IMR-90 (cell line): ENCODE results near the gene MLLT1. TPM values are rescaled to one million over a fixed set of nuclear protein-coding genes. Genes with fewer than 3 reads are reported as not detected.

Experiments
- ATAC-seq: fragments of 200-7000 bp; cut with Tn5 transposase; 2 replicates; pipeline ENCODE4 v1.9.1; 2020; ENCODE audit warnings: low read depth, mild to moderate bottlenecking, moderate library complexity
- BruUV-seq: library from RNA; stranded (reverse); fragments of 400-500 nt; replicated peaks from 2 replicates; lab custom pipeline; 2021; lab: Mats Ljungman, UMichigan
- CTCF ChIA-PET: fragments of 300-600 bp; formaldehyde crosslinking; extraction: SDS; loops from one replicate; lab custom pipeline; 2021; ENCODE audit warnings: antibody characterized with exemption; lab: Yijun Ruan, JAX
- POLR2A ChIA-PET: fragments of 300-600 bp; sonication (Branson Sonifier 250); formaldehyde crosslinking; loops from one replicate; lab custom pipeline; 2022; ENCODE audit warnings: antibody characterized with exemption; ENCODE audit not compliant: unreplicated experiment; lab: Charles Lee
- DNase-seq: peaks from one replicate; pipeline ENCODE4 v3.0.0; 2013
- H2AFZ ChIP-seq: replicated peaks from 2 replicates; pipeline ENCODE3; 2013; ENCODE audit warnings: low read length, mild to moderate bottlenecking; ENCODE audit not compliant: poor library complexity
- H2AK5ac ChIP-seq: 2 replicates; pipeline ENCODE4 v1.6.1; 2013; ENCODE audit warnings: low read depth, low read length, inconsistent platforms
- H2AK9ac ChIP-seq: replicated peaks from 2 replicates; pipeline ENCODE3; 2013; ENCODE audit warnings: mild to moderate bottlenecking, low read depth, low read length, moderate library complexity; ENCODE audit not compliant: poor library complexity
- H2BK120ac ChIP-seq: 2 replicates; pipeline ENCODE4 v1.6.1; 2013; ENCODE audit warnings: low read depth, low read length, inconsistent platforms
- H2BK15ac ChIP-seq: 3 replicates; pipeline ENCODE4 v1.6.1; 2013; ENCODE audit warnings: low read depth, low read length, inconsistent platforms
- H2BK20ac ChIP-seq: 2 replicates; pipeline ENCODE4 v1.6.1; 2013; ENCODE audit warnings: low read depth, mild to moderate bottlenecking, inconsistent platforms, low read length, moderate library complexity
- H2BK5ac ChIP-seq: 2 replicates; pipeline ENCODE4 v1.6.1; 2013; ENCODE audit warnings: mild to moderate bottlenecking, low read depth, low read length, inconsistent platforms; ENCODE audit not compliant: poor library complexity, severe bottlenecking
- H3K14ac ChIP-seq: replicated peaks from 2 replicates; pipeline ENCODE4 v1.6.1; 2013; ENCODE audit warnings: low read depth, low read length, inconsistent platforms
- H3K18ac ChIP-seq: 2 replicates; pipeline ENCODE4 v1.6.1; 2013; ENCODE audit warnings: low read depth, low read length, control low read depth
- H3K23ac ChIP-seq: 2 replicates; pipeline ENCODE4 v1.6.1; 2013; ENCODE audit warnings: low read depth, low read length, inconsistent platforms
- H3K27ac ChIP-seq: 2 replicates; pipeline ENCODE4 v1.5.1; 2013; ENCODE audit warnings: mild to moderate bottlenecking, control low read depth, low read length; ENCODE audit not compliant: insufficient read depth
- H3K27me3 ChIP-seq: 2 replicates; pipeline ENCODE4 v1.6.1; 2013; ENCODE audit warnings: low read length; ENCODE audit not compliant: control insufficient read depth, insufficient read depth
- H3K36me3 ChIP-seq: 2 replicates; pipeline ENCODE4 v1.6.1; 2013; ENCODE audit warnings: low read length, mixed read lengths; ENCODE audit not compliant: control insufficient read depth, insufficient read depth
- H3K4ac ChIP-seq: 2 replicates; pipeline ENCODE4 v1.6.1; 2013; ENCODE audit warnings: low read depth, low read length, inconsistent platforms
- H3K4me1 ChIP-seq: 2 replicates; pipeline ENCODE4 v1.6.1; 2013; ENCODE audit warnings: low read length, mixed read lengths; ENCODE audit not compliant: control insufficient read depth, insufficient read depth
- H3K4me2 ChIP-seq: 2 replicates; pipeline ENCODE4 v1.6.1; 2013; ENCODE audit warnings: low read depth, mild to moderate bottlenecking, control low read depth, low read length, moderate library complexity
- H3K4me3 ChIP-seq: 2 replicates; pipeline ENCODE4 v1.5.1; 2013; ENCODE audit warnings: low read depth, mild to moderate bottlenecking, control low read depth, low read length, moderate library complexity; ENCODE audit not compliant: insufficient read depth
- H3K56ac ChIP-seq: 2 replicates; pipeline ENCODE4 v1.6.1; 2013; ENCODE audit warnings: low read length, inconsistent platforms; ENCODE audit not compliant: insufficient read depth; ENCODE audit errors: extremely low read depth
- H3K79me1 ChIP-seq, 2 experiments: 2 replicates each; pipeline ENCODE4 v1.6.1; 2013; ENCODE audit warnings: low read length in 2 of 2, inconsistent platforms in 1 of 2, low read depth in 1 of 2
- H3K9ac ChIP-seq: 2 replicates; pipeline ENCODE4 v1.6.1; 2013; ENCODE audit warnings: low read depth, low read length, control low read depth
- H3K9me1 ChIP-seq: 2 replicates; pipeline ENCODE4 v1.6.1; 2013; ENCODE audit warnings: low read length, inconsistent platforms; ENCODE audit not compliant: insufficient read depth
- H3K9me3 ChIP-seq: 2 replicates; pipeline ENCODE4 v1.6.1; 2013; ENCODE audit warnings: low read length; ENCODE audit not compliant: control insufficient read depth, insufficient read depth
- H4K20me1 ChIP-seq: 2 replicates; pipeline ENCODE4 v1.6.1; 2013; ENCODE audit warnings: low read length, inconsistent platforms; ENCODE audit not compliant: insufficient read depth
- H4K5ac ChIP-seq: 2 replicates; pipeline ENCODE4 v1.6.1; 2013; ENCODE audit warnings: mild to moderate bottlenecking, low read depth, low read length, control low read depth
- H4K8ac ChIP-seq, 2 experiments: 2 replicates each; pipeline ENCODE4 v1.6.1; 2013; ENCODE audit warnings: low read depth in 2 of 2, low read length in 2 of 2, control low read depth in 1 of 2, inconsistent platforms in 1 of 2
- H4K91ac ChIP-seq: 2 replicates; pipeline ENCODE4 v1.6.1; 2013; ENCODE audit warnings: low read depth, low read length, inconsistent platforms; ENCODE audit not compliant: insufficient read depth
- BHLHE40 ChIP-seq: fragments of 150-350 bp; IDR thresholded peaks from 2 replicates; pipeline ENCODE4 v1.6.1; 2016; ENCODE audit warnings: mild to moderate bottlenecking, low read depth, low read length
- CEBPB ChIP-seq: IDR thresholded peaks from 2 replicates; pipeline ENCODE4 v1.6.1; 2012; ENCODE audit warnings: low read depth, low read length, improper control_type of control experiment
- CHD1 ChIP-seq: IDR thresholded peaks from 2 replicates; pipeline ENCODE4 v1.6.1; 2012; ENCODE audit warnings: low read depth, low read length, improper control_type of control experiment
- FOS ChIP-seq: fragments of 150-350 bp; IDR thresholded peaks from 2 replicates; pipeline ENCODE4 v1.6.1; 2016; ENCODE audit warnings: low read depth, low read length
- MAFK ChIP-seq: IDR thresholded peaks from 2 replicates; pipeline ENCODE4 v1.6.1; 2012; ENCODE audit warnings: low read depth, low read length, improper control_type of control experiment
- MAZ ChIP-seq: IDR thresholded peaks from 2 replicates; pipeline ENCODE4 v1.6.1; 2012; ENCODE audit warnings: low read depth, mild to moderate bottlenecking, low read length, improper control_type of control experiment, moderate library complexity, borderline replicate concordance
- MXI1 ChIP-seq: IDR thresholded peaks from 2 replicates; pipeline ENCODE4 v1.6.1; 2012; ENCODE audit warnings: low read depth, mild to moderate bottlenecking, low read length, moderate library complexity, borderline replicate concordance
- NFE2L2 ChIP-seq: fragments of 150-350 bp; IDR thresholded peaks from 2 replicates; pipeline ENCODE4 v1.6.1; 2016; ENCODE audit warnings: low read depth, mild to moderate bottlenecking, low read length
- POLR2A ChIP-seq: IDR thresholded peaks from 2 replicates; pipeline ENCODE4 v1.6.1; 2012; ENCODE audit warnings: mild to moderate bottlenecking, low read depth, low read length
- RAD21 ChIP-seq: IDR thresholded peaks from 2 replicates; pipeline ENCODE4 v1.6.1; 2012; ENCODE audit warnings: low read length, improper control_type of control experiment
- RCOR1 ChIP-seq: IDR thresholded peaks from 2 replicates; pipeline ENCODE4 v1.6.1; 2012; ENCODE audit warnings: mild to moderate bottlenecking, low read length, improper control_type of control experiment; ENCODE audit not compliant: insufficient replicate concordance
- RFX5 ChIP-seq: IDR thresholded peaks from 2 replicates; pipeline ENCODE4 v1.8.0; 2012; ENCODE audit warnings: low read depth, mild to moderate bottlenecking, low read length, moderate library complexity
- SMC3 ChIP-seq: fragments of 150-350 bp; IDR thresholded peaks from 2 replicates; pipeline ENCODE4 v1.6.1; 2016; ENCODE audit warnings: low read depth, mild to moderate bottlenecking, antibody characterized with exemption, low read length, moderate library complexity
- WGBS, 2 experiments: methylation state at CpG; one replicate each; pipeline versions ENCODE4 v1.1.5 to v1.1.7; 2013; ENCODE audit warnings: missing lambda C conversion rate in 2 of 2; ENCODE audit not compliant: insufficient read length in 1 of 2; ENCODE audit errors: extremely low coverage in 2 of 2; 5-methylcytosine and 5-hydroxymethylcytosine counted together
- dilution Hi-C: fragments of 300-500 bp; cut with HindIII; formaldehyde crosslinking; loops from one replicate; pipeline ENCODE4 v1.14.3; 2018; ENCODE audit warnings: low sequenced_read_pairs; ENCODE audit not compliant: unreplicated experiment
- in situ Hi-C: fragments of 300-500 bp; cut with MboI; formaldehyde crosslinking; loops from 3 replicates; pipeline ENCODE4 v1.14.3; 2019; ENCODE audit warnings: low sequenced_read_pairs, inconsistent platforms, mixed read lengths
- intact Hi-C: fragments of 100-400 bp; cut with micrococcal nuclease; formaldehyde crosslinking; loops from 2 replicates; pipeline ENCODE4 v1.10.0; 2022
- polyA plus RNA-seq, 3 experiments: library from polyadenylated mRNA; depleted of rRNA; stranded (reverse); fragments of >200 nt; gene quantifications; 2 replicates each; pipeline ENCODE4 v1.2.3, GENCODE V29; 2012; ENCODE audit warnings: low replicate concordance in 1 of 3
- total RNA-seq: library from RNA; depleted of rRNA; stranded (reverse); fragments of >200 nt; gene quantifications from 2 replicates; pipeline ENCODE4 v1.2.3, GENCODE V29; 2012
- TF ChIP-seq, protein P1 (sequence below): conservative IDR thresholded peaks from 2 replicates; pipeline ENCODE4 v1.5.1; 2012; ENCODE audit warnings: mild to moderate bottlenecking, low read depth, low read length, improper control_type of control experiment
- TF ChIP-seq, protein P2 (sequence below): fragments of 150-350 bp; IDR thresholded peaks from 2 replicates; pipeline ENCODE4 v1.6.1; 2016; ENCODE audit warnings: low read depth, mild to moderate bottlenecking, low read length, moderate library complexity, borderline replicate concordance
- TF ChIP-seq, protein P3 (sequence below): fragments of 150-350 bp; IDR thresholded peaks from 2 replicates; pipeline ENCODE4 v1.6.1; 2017; ENCODE audit warnings: mild to moderate bottlenecking, antibody characterized with exemption, low read length, low read depth

The MLLT1 gene
- total and polyA plus RNA-seq, 2 of the 4 experiments (the other 2 are of a cell fraction) = 1.3 to 30.6 TPM

DNA sequence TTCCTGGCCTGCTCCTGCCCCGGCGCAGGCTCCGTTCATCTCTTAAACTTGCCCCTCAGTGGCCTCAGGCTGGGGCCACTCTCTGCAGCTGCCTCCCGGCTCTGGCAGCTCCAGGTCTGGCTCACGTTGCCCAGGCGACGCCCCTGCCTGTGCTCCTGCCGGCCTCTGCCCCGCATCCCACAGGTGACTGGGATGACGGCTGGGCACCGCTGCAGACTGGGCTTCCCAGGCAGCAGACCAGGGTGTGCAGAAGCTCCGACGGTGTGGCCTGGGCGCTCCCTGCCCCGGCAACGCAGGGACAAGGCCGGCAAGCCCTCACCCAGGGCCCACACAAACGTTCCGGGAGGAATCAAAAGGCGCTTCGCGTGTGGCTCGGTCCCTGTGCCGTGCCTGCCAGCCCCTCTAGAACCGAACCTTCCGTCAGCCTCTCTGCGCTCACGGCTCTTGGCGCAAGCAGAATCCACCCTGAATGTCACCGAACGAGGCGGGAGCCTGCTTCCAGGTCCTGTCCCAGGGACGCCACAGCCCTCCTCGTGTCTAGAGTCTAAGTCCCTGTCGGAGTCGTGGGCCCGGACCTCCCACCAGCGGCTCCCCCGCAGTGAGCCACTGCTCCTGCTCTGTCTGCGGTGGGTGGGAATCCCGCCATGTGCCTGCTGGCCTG, 64.8 kb downstream of the MLLT1 start:
- ATAC-seq (no peak), DNase-seq (no peak)
- Histone ChIP-seq H4K91ac (no peak overlapping the region), H3K9me1 (no peaks in the 10 kb centered on the region), H3K79me1 (peaks cover 7 to 28% of the 10 kb centered on the region in 2 experiments), H3K9ac (no peak overlapping the region), H2BK5ac (no peak overlapping the region), H3K14ac (no peak overlapping the region), H3K4me1 (peaks cover 9% of the 10 kb centered on the region), H2AK5ac (no peak overlapping the region), H3K4me3 (no peak overlapping the region), H2BK120ac (no peak overlapping the region), H3K56ac (no peak overlapping the region), H3K27me3 (no peaks in the 10 kb centered on the region), H3K23ac (no peak overlapping the region), H3K18ac (no peak overlapping the region), H3K9me3 (no peaks in the 10 kb centered on the region), H4K8ac (no peak overlapping the region), H3K36me3 (peaks cover 28% of the 10 kb centered on the region), H3K4ac (no peak overlapping the region), H2AK9ac (no peak overlapping the region), H3K4me2 (no peak overlapping the region), H3K27ac (no peak overlapping the region), H4K20me1 (peaks cover 20% of the 10 kb centered on the region), H2AFZ (no peak overlapping the region), H2BK15ac (no peak overlapping the region), H4K5ac (no peak overlapping the region), H2BK20ac (no peak overlapping the region)
- WGBS, 2 experiments = 90% methylated on average over 21 of the region's 41 CpGs; no CpG with 5 or more reads in 1 of the 2 experiments
- ChIA-PET CTCF (no interaction called here), POLR2A (no interaction called here)
- no TSS peak for BruUV-seq
- dilution Hi-C loops = no loop called here
- TF ChIP-seq, protein P1, sequence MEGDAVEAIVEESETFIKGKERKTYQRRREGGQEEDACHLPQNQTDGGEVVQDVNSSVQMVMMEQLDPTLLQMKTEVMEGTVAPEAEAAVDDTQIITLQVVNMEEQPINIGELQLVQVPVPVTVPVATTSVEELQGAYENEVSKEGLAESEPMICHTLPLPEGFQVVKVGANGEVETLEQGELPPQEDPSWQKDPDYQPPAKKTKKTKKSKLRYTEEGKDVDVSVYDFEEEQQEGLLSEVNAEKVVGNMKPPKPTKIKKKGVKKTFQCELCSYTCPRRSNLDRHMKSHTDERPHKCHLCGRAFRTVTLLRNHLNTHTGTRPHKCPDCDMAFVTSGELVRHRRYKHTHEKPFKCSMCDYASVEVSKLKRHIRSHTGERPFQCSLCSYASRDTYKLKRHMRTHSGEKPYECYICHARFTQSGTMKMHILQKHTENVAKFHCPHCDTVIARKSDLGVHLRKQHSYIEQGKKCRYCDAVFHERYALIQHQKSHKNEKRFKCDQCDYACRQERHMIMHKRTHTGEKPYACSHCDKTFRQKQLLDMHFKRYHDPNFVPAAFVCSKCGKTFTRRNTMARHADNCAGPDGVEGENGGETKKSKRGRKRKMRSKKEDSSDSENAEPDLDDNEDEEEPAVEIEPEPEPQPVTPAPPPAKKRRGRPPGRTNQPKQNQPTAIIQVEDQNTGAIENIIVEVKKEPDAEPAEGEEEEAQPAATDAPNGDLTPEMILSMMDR = no peak
- TF ChIP-seq POLR2A (no peak), NFE2L2 (no peak), MAFK (no peak), CEBPB (no peak), MAZ (no peak), FOS (no peak), RAD21 (no peak), MXI1 (no peak), SMC3 (no peak), RFX5 (no peak), RCOR1 (no peak), CHD1 (no peak), BHLHE40 (no peak)
- TF ChIP-seq, protein P2, sequence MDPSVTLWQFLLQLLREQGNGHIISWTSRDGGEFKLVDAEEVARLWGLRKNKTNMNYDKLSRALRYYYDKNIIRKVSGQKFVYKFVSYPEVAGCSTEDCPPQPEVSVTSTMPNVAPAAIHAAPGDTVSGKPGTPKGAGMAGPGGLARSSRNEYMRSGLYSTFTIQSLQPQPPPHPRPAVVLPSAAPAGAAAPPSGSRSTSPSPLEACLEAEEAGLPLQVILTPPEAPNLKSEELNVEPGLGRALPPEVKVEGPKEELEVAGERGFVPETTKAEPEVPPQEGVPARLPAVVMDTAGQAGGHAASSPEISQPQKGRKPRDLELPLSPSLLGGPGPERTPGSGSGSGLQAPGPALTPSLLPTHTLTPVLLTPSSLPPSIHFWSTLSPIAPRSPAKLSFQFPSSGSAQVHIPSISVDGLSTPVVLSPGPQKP = no peak
- TF ChIP-seq, protein P3, sequence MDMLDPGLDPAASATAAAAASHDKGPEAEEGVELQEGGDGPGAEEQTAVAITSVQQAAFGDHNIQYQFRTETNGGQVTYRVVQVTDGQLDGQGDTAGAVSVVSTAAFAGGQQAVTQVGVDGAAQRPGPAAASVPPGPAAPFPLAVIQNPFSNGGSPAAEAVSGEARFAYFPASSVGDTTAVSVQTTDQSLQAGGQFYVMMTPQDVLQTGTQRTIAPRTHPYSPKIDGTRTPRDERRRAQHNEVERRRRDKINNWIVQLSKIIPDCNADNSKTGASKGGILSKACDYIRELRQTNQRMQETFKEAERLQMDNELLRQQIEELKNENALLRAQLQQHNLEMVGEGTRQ = no peak
- in situ Hi-C loops = no loop called here
- intact Hi-C loops = loop anchor here (5.0 kb wide), 1 partner anchor 67 kb away; no protein-coding TSS in a partner anchor
